Superior temporal gyrus (tissue), 1 donor: ENCODE results near the gene SH2D3A.
"Not testable (repeated sequence)": the region's sequence is repeated elsewhere in the genome, so short reads cannot be mapped to it uniquely, and the experiment has no call there.

Experiments
- DNase-seq: peaks from one replicate; pipeline ENCODE4 v3.0.0-alpha.2; 2016; ENCODE audit errors: extremely low spot score

The SH2D3A gene

DNA sequence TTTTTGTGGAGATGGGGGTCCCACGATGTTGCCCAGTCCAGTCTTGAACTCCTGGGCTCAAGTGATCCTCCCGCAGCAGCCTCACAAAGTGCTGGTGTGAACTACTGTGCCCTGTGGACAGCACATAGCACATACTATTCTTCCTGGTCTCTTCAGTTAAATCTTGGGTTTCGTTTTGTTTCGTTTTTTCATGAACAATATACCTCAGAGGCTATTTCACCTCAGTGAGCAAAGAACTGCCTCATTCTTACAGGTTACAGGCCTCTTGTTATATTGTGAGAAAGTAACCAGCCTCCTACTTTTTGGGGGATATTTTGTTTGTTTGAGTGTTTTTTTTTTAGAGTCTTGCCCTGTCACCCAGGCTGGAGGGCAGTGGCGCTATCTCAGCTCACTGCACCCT lies 45.5 kb downstream of the SH2D3A start:
- no peak for DNase-seq

DNA sequence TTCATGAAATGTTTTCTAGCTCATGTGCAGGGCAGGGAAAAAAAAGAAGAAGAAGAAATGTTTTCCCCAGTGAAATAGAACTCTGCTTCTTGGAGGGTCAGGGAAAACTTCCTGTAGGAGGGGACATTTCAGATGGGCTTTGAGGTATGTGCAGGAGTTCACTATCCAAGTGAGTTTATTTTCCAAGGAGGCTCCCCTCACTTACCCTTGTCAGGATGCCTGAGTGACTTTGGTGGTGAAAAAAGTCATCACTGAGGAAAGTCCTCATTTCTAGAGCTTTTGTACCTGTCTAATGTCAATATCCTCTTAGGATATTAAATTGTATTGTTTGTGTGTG lies 46.1 kb downstream of the SH2D3A start:
- DNase-seq: no peak

DNA sequence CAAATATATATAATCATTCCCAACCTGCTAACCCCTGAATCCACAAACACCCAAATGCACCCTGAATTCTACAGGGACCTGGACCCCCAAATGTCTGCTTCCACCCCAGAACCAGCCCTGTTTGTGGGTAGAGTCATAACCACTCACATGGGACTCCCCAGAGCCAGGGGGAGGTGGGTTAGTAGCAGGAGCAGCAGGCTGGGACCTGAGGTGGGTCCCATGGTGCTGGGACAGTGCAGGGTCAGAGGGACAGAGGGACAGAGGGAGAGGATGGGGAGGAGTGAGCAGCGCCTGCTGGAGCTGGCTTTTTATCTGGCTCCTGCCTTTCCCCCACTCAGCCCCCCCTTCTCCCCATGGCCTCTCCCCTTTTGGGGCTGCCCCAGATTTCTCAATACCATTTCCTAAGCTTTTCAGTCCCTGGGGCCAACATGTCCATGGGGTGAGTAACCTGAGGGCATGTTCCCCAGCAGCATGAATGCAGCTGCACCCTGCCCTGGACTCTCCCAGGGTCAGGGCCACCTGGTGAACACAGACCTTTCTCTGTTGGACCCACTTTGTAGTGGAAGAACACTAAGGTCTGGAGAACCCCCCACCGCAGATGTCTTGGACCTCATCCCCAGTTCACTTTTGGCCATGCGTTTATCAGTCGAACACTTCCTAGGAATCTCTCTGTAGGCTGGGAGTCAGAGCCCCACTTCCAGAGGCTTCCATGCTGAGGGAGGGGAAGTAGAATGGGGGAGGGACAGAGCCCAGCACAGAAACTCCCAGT lies 46.7 kb downstream of the SH2D3A start, which contains the start of gene C3:
TSS of gene C3 (minus strand) at position 282 of the 769 bp plus-strand sequence. CDS start at position 221, 61 bp downstream.
- DNase-seq: no peak

DNA sequence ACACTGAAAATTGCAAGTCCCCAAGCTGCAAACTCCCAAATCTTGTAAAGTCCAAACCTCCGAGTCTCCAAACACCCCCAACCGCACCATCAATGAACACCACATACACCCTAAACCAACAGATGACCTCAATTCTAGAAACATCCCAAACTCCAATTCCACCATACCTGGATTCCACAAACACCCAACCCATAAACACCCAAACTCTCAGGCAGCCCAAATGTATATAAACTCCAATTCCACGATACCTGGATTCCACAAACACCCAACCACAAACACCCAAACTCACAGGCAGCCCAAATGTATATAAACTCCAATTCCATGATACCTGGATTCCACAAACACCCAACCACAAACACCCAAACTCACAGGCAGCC lies 47.3 kb downstream of the SH2D3A start:
- no peak for DNase-seq

DNA sequence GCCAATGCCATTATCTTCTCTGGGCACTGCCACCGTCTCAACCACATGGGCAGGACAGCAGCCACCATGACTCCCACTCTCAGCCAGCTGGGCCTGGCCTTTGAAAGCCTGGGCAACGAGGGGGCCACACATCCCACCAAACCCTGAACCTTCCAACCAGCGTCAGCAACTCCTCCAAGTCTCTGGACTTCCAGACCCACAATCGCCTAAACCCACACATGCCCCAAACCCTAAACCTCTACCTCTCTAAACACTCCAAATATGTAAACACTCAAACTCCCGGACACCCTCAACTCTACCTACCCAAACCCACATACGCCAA lies 47.7 kb downstream of the SH2D3A start:
- DNase-seq: no peak

DNA sequence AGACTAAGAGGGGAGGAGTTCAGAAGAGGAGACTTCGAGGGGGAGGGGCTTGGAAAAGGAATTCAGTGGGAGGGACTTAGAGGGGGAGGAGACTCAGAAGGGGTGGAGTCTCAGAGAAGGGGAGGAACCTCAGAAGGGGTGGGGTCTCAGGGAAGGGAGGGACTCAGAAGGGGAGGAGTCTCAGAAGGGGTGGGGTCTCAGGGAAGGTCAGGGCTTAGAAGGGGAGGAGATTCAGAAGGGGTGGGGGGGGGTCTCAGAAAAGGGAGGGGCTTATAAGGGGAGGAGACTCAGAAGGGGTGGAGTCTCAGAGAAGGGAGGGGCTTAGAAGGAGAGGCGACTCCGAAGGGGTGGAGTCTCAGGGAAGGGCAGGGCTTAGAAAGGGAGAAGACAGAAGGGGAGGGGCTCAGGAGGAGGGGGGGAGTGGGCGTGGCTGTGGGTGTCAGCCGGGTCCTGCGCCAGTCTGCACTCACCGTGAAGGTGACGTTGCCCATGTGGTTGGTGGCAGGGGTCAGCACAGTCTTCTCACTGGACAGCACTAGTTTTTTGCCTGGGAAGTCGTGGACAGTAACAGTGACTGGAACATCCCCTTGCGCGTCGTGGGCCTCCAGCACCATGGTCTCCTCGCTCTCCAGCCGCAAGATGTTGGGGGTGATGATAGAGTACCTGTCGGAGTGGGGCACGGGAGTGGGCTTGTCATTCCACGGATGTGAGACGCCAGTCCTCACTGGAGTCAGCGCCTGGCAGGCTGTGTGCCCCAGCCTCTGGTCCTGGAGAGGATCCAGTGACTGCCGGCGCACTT lies 48.3 kb downstream of the SH2D3A start:
- no peak for DNase-seq

DNA sequence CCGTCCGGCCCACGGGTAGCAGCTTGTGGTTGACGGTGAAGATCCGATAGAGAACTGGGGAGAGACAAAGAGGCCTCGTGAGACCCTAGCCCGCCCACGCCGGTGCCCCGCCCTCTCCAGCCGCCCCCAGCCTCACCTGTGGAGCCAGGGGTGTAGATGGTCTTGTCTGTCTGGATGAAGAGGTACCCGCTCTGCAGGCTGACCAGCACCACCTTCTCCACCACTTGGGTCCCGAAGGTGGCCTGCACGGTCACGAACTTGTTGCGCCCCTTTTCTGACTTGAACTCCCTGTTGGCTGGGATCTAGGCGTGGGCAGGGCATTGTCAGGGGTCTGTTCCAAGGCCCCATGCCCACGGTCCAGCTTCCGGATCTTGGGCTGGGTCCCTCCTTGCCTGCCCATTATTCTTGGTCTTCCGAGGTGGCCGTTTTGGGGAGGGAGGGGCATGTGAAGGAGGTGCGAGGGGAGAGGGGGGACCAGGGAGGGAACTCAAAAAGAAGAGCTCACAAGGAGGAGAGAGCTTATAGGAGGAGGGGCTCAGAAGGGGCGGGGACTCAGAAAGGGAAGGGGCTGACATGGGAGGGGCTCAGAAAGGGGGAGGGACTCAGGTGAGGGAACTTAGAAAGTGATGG lies 49.0 kb downstream of the SH2D3A start:
- DNase-seq: no peak

DNA sequence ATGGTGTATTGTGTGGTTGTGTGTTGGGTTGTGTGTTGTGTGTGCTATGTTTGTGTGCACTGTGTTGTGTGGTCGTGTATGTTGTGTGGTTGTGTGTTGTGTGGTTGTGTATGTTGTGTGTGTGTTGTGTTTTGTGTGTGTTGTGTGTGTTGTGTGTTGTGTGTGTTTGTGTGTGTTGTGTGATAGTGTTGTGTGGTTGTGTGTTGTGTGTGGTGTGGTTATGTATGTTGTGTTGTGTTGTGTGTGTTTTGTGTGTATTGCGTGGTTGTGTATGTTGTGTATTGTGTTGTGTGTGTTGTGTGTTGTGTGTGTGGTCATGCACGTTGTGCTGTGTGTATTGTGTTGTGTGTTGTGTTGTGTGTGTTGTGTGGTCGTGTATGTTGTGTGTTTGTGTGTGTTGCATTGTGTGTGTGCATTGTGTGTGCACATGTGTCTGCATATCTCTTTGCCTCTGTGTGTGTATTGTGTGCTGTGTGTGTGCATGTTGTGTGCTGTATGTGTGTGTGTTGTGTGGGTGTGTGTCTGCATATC lies 49.7 kb downstream of the SH2D3A start:
- no peak for DNase-seq

DNA sequence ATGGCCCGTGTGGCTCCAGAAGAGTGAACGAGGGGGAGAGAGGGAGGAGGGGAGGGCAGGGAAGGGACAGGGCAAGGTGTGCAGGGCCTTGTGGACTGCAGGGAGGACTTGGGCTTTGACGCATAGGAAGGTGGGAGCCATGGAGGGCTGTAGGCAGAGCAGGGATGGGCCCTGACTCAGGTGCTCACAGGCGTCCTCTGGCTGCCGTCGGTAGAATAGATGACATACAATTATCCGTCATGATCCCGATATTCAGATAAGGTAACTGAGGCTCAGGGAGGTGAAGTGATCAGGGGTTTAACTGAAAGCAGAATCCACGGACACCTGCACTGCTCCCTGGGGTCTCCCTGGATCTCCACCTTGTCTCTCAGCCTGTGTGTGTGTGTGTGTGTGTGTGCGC lies 50.2 kb downstream of the SH2D3A start:
- DNase-seq: no peak

DNA sequence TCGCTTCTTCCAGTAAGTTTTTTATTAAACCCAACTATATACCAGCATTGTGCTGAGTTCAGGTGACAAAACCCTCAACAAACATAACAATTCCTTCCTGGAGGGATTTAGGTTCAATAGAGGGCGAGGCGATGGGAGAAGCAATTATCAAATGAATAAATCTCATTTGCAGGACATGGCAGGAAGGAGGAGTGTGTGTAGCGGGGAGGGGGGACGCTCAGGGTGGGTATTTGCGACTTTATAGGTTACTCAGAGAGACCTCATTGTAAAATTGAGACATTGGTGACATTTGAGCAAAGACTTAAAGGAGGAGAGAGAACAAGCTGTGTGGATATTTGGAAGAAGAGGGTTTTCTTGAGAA lies 50.6 kb downstream of the SH2D3A start:
- DNase-seq: no peak

DNA sequence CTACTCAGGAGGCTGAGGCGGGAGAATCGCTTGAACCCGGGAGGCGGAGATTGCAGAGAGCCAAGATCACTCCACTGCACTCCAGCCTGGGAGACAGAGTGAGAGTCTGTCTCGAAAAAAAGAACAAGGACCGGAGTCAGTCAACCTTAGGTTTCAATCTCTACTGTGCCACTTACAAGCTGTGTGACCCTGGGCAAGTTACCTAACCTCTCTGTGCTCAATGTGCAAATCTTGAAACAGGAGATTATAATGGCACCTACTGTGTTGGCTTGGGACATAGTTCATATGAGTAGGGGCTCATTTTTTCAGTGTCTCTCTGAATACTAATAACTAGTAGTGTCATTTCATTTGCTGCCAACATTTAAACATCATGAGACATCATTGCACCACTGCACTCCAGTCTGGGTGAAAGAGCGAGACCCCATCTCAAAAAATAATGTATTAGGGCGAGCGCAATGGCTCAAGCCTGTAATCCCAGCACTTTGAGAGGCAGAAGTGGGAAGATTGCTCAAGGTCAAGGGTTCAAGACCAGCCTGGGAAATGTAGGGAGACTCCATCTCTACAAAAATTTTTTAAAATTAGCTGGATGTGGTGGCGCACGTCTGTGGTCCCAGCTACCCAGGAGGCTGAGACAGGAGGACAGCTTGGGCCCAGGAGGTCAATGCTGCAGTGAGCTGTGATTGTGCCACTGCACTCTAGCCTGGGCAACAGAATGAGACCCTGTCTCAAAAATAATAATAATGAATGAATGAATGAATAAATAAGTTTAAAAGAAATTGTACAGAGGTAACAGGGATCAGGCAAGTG lies 52.3 kb downstream of the SH2D3A start:
- DNase-seq: no peak

DNA sequence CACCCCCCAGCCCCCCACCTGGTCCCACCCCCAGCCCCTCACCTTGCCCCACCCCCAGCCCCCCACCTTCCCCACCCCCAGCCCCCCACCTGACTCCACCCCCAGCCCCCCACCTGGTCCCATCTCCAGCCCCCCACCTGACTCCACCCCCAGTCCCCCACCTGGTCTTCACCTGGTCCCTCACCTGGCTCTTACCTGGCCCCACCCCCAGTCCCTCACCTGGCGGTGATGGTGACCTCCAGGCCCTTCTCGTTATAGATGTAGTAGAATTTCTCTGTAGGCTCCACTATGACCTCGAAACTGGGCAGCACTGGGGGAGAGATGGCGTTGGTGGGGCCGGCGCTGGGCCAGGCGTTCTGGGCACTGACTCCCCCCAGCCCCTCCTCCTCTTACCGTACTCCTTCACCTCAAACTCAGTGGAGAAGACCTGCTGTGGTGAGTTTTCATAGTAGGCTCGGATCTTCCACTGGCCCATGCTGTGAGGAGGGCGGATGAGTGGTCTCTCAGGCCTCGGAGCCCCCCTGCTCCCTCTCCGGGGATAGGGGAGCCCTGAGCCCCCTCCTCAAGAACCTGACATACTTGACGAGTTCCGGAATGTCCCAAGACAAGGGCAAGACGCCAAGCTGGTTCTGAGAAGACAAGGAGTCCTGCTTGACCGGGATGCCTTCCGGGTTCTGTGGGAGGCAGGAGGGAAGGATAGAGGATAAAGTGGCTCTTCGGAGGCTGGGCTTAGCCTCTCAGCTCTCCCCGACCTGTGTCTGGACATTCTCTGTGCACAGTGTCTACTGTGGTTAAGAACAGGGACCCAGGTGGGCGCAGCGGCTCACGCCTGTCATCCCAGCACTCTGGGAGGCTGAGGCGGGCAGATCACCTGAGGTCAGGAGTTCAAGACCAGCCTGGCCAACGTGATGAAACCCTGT lies 53.2 kb downstream of the SH2D3A start:
- DNase-seq: no peak

DNA sequence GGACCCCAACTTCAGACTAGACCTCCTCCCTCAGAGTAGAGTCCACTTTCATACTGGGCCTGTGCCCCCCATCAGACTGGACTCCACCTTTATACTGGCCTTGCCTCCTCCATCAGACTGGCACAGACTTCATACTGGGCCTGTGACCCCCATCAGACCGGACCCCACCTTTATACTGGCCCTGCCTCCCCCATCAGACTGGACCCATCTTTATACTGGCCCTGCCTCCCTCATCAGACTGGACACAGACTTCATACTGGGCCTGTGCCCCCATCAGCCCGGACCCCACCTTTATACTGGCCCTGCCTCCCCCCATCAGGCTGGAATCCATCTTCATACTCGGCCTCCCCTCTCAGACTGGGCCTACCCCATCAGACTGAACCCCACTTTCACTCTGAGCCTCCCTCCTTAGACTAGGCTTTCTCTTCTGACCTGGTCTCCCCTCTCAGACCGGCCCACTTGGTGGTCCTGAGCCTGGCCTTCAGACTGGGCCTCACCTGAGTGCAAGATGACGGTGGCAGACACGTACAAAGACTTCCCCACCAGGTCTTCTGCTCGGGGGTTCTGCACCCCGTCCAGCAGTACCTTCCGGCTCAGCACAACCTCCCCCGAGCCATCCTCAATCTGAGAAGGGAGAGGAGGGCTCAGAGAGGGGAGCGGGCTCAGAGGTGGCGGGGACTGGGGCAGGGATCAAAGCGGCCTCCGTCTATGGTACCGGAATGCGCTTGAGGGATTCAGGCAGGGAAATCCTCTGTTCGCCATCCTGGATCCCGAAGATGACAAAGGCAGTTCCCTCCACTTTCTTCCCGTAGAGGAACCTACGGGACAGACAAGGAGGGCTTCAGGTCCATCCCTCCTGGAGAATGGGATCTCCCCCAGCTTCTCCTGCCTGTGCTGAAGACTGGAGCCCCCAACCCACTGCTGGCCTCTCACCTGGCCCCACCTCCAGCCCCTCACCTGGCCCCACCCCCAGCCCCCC lies 54.3 kb downstream of the SH2D3A start:
- no peak for DNase-seq

DNA sequence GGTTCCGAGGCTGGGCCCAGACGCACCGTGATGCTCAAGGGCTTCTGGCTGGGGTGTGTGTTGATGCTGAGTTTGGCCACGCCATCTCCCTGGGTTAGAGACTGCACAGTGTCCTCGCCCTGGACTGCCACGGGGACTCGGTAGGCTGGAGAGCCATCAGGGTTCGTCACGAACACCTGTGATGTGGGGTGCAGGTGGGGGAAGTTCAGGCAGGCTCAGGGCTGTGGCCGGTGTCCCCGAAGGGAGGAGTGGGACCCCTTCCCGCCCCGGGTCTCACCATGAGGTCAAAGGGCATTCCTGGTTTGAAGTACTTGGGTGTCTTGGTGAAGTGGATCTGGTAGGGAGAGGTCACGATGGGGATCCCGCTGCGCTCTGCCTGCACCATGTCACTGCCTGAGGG lies 55.0 kb downstream of the SH2D3A start:
- DNase-seq: no peak

DNA sequence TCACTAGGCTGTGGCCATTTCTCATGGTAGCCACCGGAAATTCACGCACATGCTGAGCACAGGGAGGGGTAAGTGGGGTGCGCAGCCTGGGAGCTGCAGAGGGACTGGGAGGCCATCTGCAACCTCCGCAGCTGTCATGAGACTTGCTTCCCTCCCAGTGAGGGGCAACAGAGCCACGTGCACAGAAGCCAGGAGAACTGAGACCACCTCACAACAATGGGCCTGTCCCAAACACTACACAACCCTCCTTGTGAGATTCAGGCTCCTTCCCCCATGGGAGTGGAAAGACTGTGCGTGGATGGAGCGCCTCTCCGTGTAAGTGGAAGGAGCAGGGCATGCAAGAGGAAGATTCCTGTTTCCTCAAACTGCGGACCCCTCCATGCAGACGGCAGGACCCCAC lies 55.6 kb downstream of the SH2D3A start:
- no peak for DNase-seq

DNA sequence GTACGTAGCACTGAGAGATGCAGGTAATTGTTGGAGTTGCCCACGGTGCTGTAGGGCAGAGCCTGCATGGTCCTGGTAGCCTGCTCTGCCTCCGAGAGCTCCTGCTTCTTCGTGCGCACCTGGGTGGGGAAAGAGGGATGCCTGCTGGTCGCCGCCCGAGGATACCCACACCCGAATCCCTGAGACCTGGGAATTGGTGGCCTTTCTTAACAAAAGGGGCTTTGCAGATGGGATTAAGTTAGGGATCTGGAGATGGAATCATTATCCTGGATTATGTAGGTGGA lies 56.2 kb downstream of the SH2D3A start:
- DNase-seq: no peak

DNA sequence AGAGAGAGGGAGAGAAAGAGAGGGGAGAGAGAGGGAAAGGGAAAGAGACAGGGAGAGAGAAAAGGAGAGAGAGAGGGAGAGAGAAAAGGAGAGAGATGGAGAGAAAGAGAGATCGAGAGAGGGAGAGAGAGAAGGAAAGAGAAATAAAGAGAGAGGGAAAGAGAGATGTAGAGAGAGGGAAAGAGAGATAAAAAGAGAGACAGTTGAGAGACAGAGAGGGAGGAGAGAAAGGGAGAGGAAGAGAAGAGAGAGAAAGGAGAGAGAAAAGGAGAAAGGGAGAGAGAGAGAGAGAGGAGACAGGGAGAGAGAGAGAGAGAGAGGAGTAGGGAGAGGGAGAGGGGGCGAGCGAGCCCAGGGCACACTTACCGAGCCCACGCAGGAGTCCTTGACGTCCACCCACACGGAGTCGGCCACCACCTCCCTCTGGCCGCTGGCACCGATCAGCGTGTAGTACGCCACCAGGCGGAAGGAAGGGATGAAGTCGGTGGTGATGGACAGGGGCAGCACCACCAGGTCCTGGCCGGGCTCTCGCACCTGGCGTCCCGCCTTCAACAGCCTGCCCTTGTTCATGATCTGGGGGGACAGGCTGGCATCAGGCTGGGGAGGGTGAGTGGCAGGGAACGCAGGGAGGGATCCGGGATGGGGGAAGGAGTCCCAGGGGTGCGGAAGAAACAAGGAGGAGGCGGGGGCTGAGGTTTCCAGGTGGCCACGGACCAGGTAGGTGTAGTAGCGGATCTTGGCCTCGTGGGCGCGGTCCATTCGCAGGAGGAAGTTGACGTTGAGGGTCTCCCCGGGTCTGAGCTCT lies 56.8 kb downstream of the SH2D3A start:
- no peak for DNase-seq

DNA sequence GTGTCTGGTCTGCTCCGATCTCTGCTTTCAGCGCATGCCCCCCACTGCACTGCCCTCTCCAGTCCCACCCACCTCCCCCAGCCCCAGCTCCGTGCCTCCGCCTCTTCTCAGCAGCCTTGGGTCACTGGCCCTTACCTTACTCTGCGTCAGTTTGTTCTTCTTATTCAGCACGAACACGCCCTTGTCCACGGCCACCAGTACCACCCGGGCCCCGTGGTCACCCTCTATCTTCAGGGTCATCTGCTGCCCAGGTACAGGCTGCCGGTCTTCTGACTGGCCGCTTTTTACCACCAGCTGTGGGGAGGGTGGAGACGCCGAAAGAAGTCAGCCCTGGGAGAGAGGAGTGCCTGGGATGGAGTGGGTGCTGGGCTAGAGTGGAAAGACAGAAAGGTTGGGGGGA lies 57.7 kb downstream of the SH2D3A start:
- no peak for DNase-seq

DNA sequence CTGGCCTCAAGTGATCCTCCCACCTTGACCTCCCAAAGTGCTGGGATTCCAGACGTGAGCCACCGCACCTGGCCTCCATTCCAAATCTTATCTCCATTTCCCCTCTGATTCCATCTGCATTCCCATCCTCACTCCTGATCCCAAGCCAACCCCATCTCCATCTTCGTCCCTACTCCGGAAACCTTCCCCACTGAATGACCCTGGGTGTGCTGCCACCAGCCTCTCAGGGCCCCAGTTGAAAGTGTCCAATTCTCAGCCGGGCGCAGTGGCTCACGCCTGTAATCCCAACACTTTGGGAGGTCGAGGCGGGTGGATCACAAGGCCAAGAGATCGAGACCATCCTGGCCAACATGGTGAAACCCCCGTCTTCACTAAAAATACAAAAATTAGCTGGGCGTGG lies 58.3 kb downstream of the SH2D3A start:
- DNase-seq: not testable (repeated sequence)
